H1 (cell line): Measurements from ENCODE around the gene PRXL2A. TPM values are rescaled to one million over a fixed set of nuclear protein-coding genes. Genes with fewer than 3 reads are reported as not detected.

Experiments
- CEBPB ChIP-seq: IDR thresholded peaks from 2 replicates; pipeline ENCODE4 v1.6.1; 2012; ENCODE audit warnings: low read depth, low read length
- CHD7 ChIP-seq: fragments of 300-600 bp; sonication (generic); IDR thresholded peaks from 2 replicates; pipeline ENCODE4 v1.7.1; 2012; ENCODE audit warnings: low read length, moderate library complexity, mild to moderate bottlenecking, inconsistent platforms; ENCODE audit not compliant: insufficient replicate concordance
- CREB1 ChIP-seq: IDR thresholded peaks from 2 replicates; pipeline ENCODE4 v1.6.1; 2012; ENCODE audit warnings: inconsistent platforms
- GTF2F1 ChIP-seq: IDR thresholded peaks from 2 replicates; pipeline ENCODE4 v1.6.1; 2012; ENCODE audit warnings: low read depth, low read length, improper control_type of control experiment, borderline replicate concordance
- NRF1 ChIP-seq: IDR thresholded peaks from 2 replicates; pipeline ENCODE4 v1.6.1; 2011; ENCODE audit warnings: mild to moderate bottlenecking, low read depth, low read length, improper control_type of control experiment
- POU5F1 ChIP-seq: IDR thresholded peaks from 2 replicates; pipeline ENCODE4 v1.6.1; 2011; ENCODE audit warnings: low read depth, mild to moderate bottlenecking, low read length, moderate library complexity
- RBBP5 ChIP-seq: IDR thresholded peaks from 2 replicates; pipeline ENCODE4 v1.7.1; 2012; ENCODE audit warnings: low read depth, mild to moderate bottlenecking, inconsistent platforms, low read length, moderate library complexity, borderline replicate concordance
- RXRA ChIP-seq: IDR thresholded peaks from 2 replicates; pipeline ENCODE4 v1.6.1; 2011; ENCODE audit warnings: low read depth, mild to moderate bottlenecking, low read length, moderate library complexity; ENCODE audit not compliant: insufficient read depth
- SRF ChIP-seq: IDR thresholded peaks from 2 replicates; pipeline ENCODE4 v1.6.1; 2011; ENCODE audit warnings: mild to moderate bottlenecking, low read depth, low read length, moderate library complexity
- TAF7 ChIP-seq: optimal IDR thresholded peaks from 2 replicates; pipeline ENCODE3; 2011; ENCODE audit warnings: low read depth, mild to moderate bottlenecking, inconsistent platforms, low read length, moderate library complexity, borderline replicate concordance
- TEAD4 ChIP-seq: IDR thresholded peaks from 2 replicates; pipeline ENCODE4 v1.6.1; 2012; ENCODE audit warnings: low read depth, low read length, inconsistent platforms, mixed read lengths
- polyA plus RNA-seq, 7 experiments: library from polyadenylated mRNA; depleted of rRNA in 3 of 7; stranded (reverse) in 5 of 7; unstranded in 2 of 7; fragments of >200 nt in 5 of 7; fragments of 200-250 nt in 2 of 7; gene quantifications; 1 replicate in 5 of 7; 2 replicates in 1 of 7; 4 replicates in 1 of 7; pipeline versions ENCODE4 v1.2.1 to v1.2.3, GENCODE V29; 2011 to 2013; ENCODE audit warnings: missing spikeins in 2 of 7, mixed read lengths in 2 of 7
- total RNA-seq: library from RNA; stranded (reverse); fragmentation: NEBNext Ultra II Directional; extraction: Animal tissue kit (Norgen Biotek cat#: 25700); gene quantifications from 2 replicates; pipeline ENCODE4 v1.2.1, GENCODE V29; 2021

The PRXL2A gene
- total and polyA plus RNA-seq, 2 of the 8 experiments (the other 6 are each of a cell fraction or from before 2014, with no cell fraction given): 13.4 to 58.3 TPM

DNA sequence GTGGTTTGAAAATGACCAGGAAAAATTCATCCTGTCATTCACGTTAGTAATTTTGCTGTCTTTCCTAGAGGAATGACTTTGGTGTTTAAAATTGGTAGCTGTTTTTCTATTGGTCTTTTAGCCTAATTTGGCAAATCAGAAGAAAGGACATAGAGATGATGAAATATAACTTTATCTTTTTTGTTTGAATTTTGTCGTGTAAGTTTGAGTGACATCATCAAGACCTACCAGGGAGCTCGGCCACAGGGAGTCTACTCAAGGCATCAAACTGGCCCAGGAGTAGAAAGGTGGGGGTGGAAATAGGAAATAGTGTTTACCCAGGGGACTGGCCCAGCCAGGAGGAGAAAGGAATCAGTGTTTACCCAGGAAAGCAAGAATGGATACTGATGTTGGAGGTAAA, 24.8 kb downstream of the PRXL2A start (continued):
- TF ChIP-seq CHD7 (no peak), CEBPB (no peak), CREB1 (no peak), POU5F1 (no peak), GTF2F1 (no peak), RXRA (no peak), SRF (no peak), TAF7 (no peak), RBBP5 (no peak), TEAD4 (no peak), NRF1 (no peak)
